ENCODE data around the gene PTCD1. TPM values are rescaled to one million over a fixed set of nuclear protein-coding genes. Genes with fewer than 3 reads are reported as not detected.
A peak's percentile ranks its signal among the peaks of the same experiment; 100 is the strongest.

Gene PTCD1
- total RNA-seq, 1 donor from 2014 or later, result 5.8 TPM

DNA sequence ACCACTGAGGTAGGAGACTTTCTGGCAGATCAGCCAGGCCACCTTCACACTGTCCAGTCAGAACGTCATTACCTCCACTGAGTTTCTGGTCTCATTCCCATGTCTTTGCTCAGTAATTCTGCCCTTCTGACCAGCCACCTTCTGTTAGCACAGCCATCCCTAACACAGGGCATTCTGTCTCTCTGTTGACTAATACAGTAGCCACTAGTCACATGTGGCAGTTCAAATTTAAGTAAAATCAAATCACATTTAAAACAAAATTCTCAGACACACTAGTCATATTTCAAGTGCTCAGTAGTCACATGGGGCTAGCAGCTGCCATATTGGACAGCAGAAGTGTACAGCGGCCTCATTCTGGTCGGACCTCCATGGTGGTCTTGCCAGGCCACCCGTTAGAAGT lies 7.5 kb upstream of the PTCD1 start:
- H3K27me3 Mint-ChIP-seq (ENCODE audit: low read depth, unreplicated experiment), result no peaks in the 10 kb centered on the region
- peaks cover 29% of the 10 kb centered on the region for H3K36me3 Mint-ChIP-seq (ENCODE audit: low read depth, unreplicated experiment)
- Histone ChIP-seq H3K27ac (ENCODE audit: low read depth, low read length) (no peak overlapping the region), H3K4me1 (ENCODE audit: insufficient read depth, low read length) (no peaks in the 10 kb centered on the region), H3K4me3 (ENCODE audit: insufficient read depth, low read depth, low read length) (no peak overlapping the region), H3K36me3 (ENCODE audit: insufficient read depth, low read length) (peaks cover 31% of the 10 kb centered on the region), H2AFZ (ENCODE audit: low read depth, low read length) (no peak overlapping the region), H3K9me3 (ENCODE audit: insufficient read depth, low read depth, low read length) (no peaks in the 10 kb centered on the region), H3K79me2 (ENCODE audit: insufficient read depth, low read length) (peaks cover 28% of the 10 kb centered on the region), H3K4me2 (ENCODE audit: low read length) (no peak overlapping the region), H3K27me3 (ENCODE audit: insufficient read depth, low read length) (no peaks in the 10 kb centered on the region), H4K20me1 (ENCODE audit: insufficient read depth, low read length) (peaks cover 33% of the 10 kb centered on the region), H3K9ac (ENCODE audit: low read length) (no peak overlapping the region)
- TF ChIP-seq, protein P1, sequence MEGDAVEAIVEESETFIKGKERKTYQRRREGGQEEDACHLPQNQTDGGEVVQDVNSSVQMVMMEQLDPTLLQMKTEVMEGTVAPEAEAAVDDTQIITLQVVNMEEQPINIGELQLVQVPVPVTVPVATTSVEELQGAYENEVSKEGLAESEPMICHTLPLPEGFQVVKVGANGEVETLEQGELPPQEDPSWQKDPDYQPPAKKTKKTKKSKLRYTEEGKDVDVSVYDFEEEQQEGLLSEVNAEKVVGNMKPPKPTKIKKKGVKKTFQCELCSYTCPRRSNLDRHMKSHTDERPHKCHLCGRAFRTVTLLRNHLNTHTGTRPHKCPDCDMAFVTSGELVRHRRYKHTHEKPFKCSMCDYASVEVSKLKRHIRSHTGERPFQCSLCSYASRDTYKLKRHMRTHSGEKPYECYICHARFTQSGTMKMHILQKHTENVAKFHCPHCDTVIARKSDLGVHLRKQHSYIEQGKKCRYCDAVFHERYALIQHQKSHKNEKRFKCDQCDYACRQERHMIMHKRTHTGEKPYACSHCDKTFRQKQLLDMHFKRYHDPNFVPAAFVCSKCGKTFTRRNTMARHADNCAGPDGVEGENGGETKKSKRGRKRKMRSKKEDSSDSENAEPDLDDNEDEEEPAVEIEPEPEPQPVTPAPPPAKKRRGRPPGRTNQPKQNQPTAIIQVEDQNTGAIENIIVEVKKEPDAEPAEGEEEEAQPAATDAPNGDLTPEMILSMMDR (IDR thresholded peaks at IDR 0.05; ENCODE audit: insufficient read depth, low read depth, low read length), result no peak
- no peak for TF ChIP-seq EZH2 (IDR thresholded peaks at IDR 0.05; ENCODE audit: insufficient read depth, low read length)
- H3K4me3 Mint-ChIP-seq (ENCODE audit: unreplicated experiment), result no peak overlapping the region
- no peak for FAIRE-seq
- no peak for DNase-seq (ENCODE audit: low read depth)
- H3K27ac Mint-ChIP-seq (ENCODE audit: unreplicated experiment), result no peak overlapping the region
- H3K9me3 Mint-ChIP-seq (ENCODE audit: unreplicated experiment), result no peaks in the 10 kb centered on the region
- peaks cover 7% of the 10 kb centered on the region for H3K4me1 Mint-ChIP-seq (ENCODE audit: low read depth, unreplicated experiment)

DNA sequence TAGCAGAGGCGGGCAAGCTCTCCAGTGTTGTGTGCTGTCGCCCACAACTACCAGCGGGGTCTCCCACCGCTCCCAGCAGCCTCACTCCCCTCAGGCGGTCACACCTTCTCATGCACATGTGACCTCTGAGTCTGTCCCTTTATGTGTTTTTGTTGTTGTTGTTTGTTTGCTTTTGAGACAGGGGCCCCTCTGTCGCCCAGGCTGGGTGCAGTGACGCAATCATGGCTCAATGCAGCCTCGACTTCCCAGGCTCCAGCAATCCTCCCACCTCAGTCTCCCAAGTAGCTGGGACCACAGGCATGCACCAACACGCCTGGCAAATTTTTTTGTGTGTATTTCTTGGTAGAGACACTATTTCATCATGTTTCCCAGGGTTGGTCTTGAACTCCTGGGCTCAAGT lies 1.6 kb upstream of the PTCD1 start:
- Histone ChIP-seq H3K36me3 (ENCODE audit: insufficient read depth, low read length) (peaks cover 9% of the 10 kb centered on the region), H3K9ac (ENCODE audit: low read length) (peak overlapping the region; percentile 88), H3K79me2 (ENCODE audit: insufficient read depth, low read length) (peaks cover 63% of the 10 kb centered on the region), H2AFZ (ENCODE audit: low read depth, low read length) (no peak overlapping the region), H3K4me2 (ENCODE audit: low read length) (peak overlapping the region; percentile 99), H3K27me3 (ENCODE audit: insufficient read depth, low read length) (no peaks in the 10 kb centered on the region), H3K4me3 (ENCODE audit: insufficient read depth, low read depth, low read length) (peak overlapping the region; percentile 86), H3K27ac (ENCODE audit: low read depth, low read length) (no peak overlapping the region), H3K4me1 (ENCODE audit: insufficient read depth, low read length) (peaks cover 14% of the 10 kb centered on the region), H3K9me3 (ENCODE audit: insufficient read depth, low read depth, low read length) (no peaks in the 10 kb centered on the region), H4K20me1 (ENCODE audit: insufficient read depth, low read length) (peaks cover 39% of the 10 kb centered on the region)
- no peaks in the 10 kb centered on the region for H3K9me3 Mint-ChIP-seq (ENCODE audit: unreplicated experiment)
- FAIRE-seq (no peak), DNase-seq (ENCODE audit: low read depth) (peak; percentile 6)
- no peaks in the 10 kb centered on the region for H3K27me3 Mint-ChIP-seq (ENCODE audit: low read depth, unreplicated experiment)
- peaks cover 10% of the 10 kb centered on the region for H3K4me1 Mint-ChIP-seq (ENCODE audit: low read depth, unreplicated experiment)
- TF ChIP-seq EZH2 (IDR thresholded peaks at IDR 0.05; ENCODE audit: insufficient read depth, low read length), result no peak
- TF ChIP-seq, protein P1 (IDR thresholded peaks at IDR 0.05; ENCODE audit: insufficient read depth, low read depth, low read length), result no peak
- peak overlapping the region; percentile 95 for H3K27ac Mint-ChIP-seq (ENCODE audit: unreplicated experiment)
- H3K4me3 Mint-ChIP-seq (ENCODE audit: unreplicated experiment), result peak overlapping the region; percentile 98
- H3K36me3 Mint-ChIP-seq (ENCODE audit: low read depth, unreplicated experiment), result peaks cover 12% of the 10 kb centered on the region

DNA sequence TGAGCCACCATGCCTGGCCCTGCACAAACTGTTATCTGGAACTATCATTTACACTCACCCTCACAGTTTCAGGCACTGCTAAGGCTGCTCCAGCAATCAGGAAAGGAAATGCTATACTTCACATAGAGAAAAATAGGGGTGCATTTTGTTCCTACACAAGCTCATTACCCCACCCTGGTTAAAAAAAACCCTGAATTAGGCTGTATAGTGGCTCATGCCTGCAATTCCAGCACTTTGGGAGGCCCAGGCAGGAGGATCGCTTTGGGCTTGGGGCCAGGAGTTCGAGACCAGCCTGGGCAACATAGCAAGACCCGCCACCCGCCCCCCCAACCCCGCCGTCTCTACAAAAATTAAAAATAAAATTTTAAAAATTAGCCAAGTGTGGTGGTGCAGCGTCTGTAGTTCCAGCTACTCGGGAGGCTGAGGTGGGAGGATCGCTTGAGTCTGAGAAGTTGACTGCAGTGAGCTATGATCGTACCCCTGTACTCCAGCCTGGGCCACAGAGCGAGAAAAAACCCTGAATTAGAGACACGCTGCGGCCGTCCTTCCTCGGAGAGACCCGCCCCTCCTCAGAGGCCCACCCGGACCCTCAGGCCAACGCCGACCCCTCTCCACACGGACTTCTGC lies 539 bp downstream of the PTCD1 start:
- no peaks in the 10 kb centered on the region for H3K27me3 ChIP-seq (ENCODE audit: insufficient read depth, low read length)
- DNase-seq (ENCODE audit: low read depth) (no peak), FAIRE-seq (no peak)
- H3K4me3 ChIP-seq (ENCODE audit: insufficient read depth, low read depth, low read length), result peak overlapping the region; percentile 86
- H3K9ac ChIP-seq (ENCODE audit: low read length), result peak overlapping the region; percentile 88
- Mint-ChIP-seq H3K27ac (ENCODE audit: unreplicated experiment) (peak overlapping the region; percentile 69), H3K9me3 (ENCODE audit: unreplicated experiment) (no peaks in the 10 kb centered on the region), H3K4me1 (ENCODE audit: low read depth, unreplicated experiment) (peaks cover 9% of the 10 kb centered on the region), H3K36me3 (ENCODE audit: low read depth, unreplicated experiment) (peaks cover 8% of the 10 kb centered on the region), H3K27me3 (ENCODE audit: low read depth, unreplicated experiment) (no peaks in the 10 kb centered on the region), H3K4me3 (ENCODE audit: unreplicated experiment) (peak overlapping the region; percentile 98)
- peak overlapping the region; percentile 90 for H2AFZ ChIP-seq (ENCODE audit: low read depth, low read length)
- TF ChIP-seq, protein P1 (IDR thresholded peaks at IDR 0.05; ENCODE audit: insufficient read depth, low read depth, low read length), result no peak
- no peak for TF ChIP-seq EZH2 (IDR thresholded peaks at IDR 0.05; ENCODE audit: insufficient read depth, low read length)
- H3K27ac ChIP-seq (ENCODE audit: low read depth, low read length), result peak overlapping the region; percentile 57
- H3K9me3 ChIP-seq (ENCODE audit: insufficient read depth, low read depth, low read length), result no peaks in the 10 kb centered on the region
- peaks cover 59% of the 10 kb centered on the region for H3K79me2 ChIP-seq (ENCODE audit: insufficient read depth, low read length)
- peaks cover 3% of the 10 kb centered on the region for H3K36me3 ChIP-seq (ENCODE audit: insufficient read depth, low read length)
- peaks cover 14% of the 10 kb centered on the region for H3K4me1 ChIP-seq (ENCODE audit: insufficient read depth, low read length)
- H3K4me2 ChIP-seq (ENCODE audit: low read length), result peak overlapping the region; percentile 99
- peaks cover 34% of the 10 kb centered on the region for H4K20me1 ChIP-seq (ENCODE audit: insufficient read depth, low read length)
